HCT116 (cell line): ENCODE data around the gene TBC1D17. TPM values are rescaled to one million over a fixed set of nuclear protein-coding genes. Genes with fewer than 3 reads are reported as not detected.

Source experiments
- ATAC-seq: fragments of 200-7000 bp; cut with Tn5 transposase; 2 replicates; pipeline ENCODE4 v1.9.1; 2020; ENCODE audit warnings: mild to moderate bottlenecking, moderate library complexity
- BruUV-seq: library from RNA; stranded (reverse); fragments of 400-500 nt; replicated peaks from 2 replicates; lab custom pipeline; 2021; lab: Mats Ljungman, UMichigan
- CTCF ChIA-PET: fragments of 300-600 bp; sonication (Branson Sonifier 250); formaldehyde crosslinking; loops from one replicate; lab custom pipeline; 2021; ENCODE audit warnings: antibody characterized with exemption; lab: Charles Lee
- POLR2A ChIA-PET: fragments of 300-600, 350-600 bp; sonication (Branson Sonifier 250); formaldehyde crosslinking; loops from one replicate; lab custom pipeline; 2021; ENCODE audit warnings: antibody characterized with exemption; lab: Charles Lee
- RAD21 ChIA-PET, 2 experiments: fragments of 300-600 bp; sonication (Branson Sonifier 250); formaldehyde crosslinking; loops; one replicate each; lab custom pipeline; 2023; ENCODE audit warnings: low total read pairs in 2 of 2; ENCODE audit not compliant: uncharacterized antibody in 2 of 2, unreplicated experiment in 2 of 2, low non-redundant PET in 1 of 2; lab: Charles Lee
- DNase-seq: peaks from one replicate; pipeline ENCODE4 v3.0.0-alpha.2; 2010; ENCODE audit warnings: low read depth, low spot score
- H2AFZ ChIP-seq: fragments of 200-600 bp; shearing (Covaris generic), sonication (generic); 2 replicates; pipeline ENCODE4 v1.6.1; 2017; ENCODE audit warnings: low read depth, mixed run types, mixed read lengths, antibody characterized with exemption, low read length; ENCODE audit not compliant: poor library complexity, severe bottlenecking
- H3K27ac ChIP-seq: 2 replicates; pipeline ENCODE4 v1.5.1; 2012; ENCODE audit warnings: low read depth, low read length
- H3K27me3 ChIP-seq: fragments of 200-600 bp; sonication (generic); 2 replicates; pipeline ENCODE4 v1.6.1; 2016; ENCODE audit warnings: mixed run types, low read length, mixed read lengths; ENCODE audit not compliant: insufficient read depth
- H3K36me3 ChIP-seq, 2 experiments: fragments of 200-500 bp in 1 of 2; fragments of 200-600 bp in 1 of 2; sonication (Bioruptor generic) in 1 of 2; sonication (generic) in 1 of 2; 2 replicates each; pipeline versions ENCODE4 v1.5.1 to v1.6.1; 2014 to 2016; ENCODE audit warnings: low read length in 2 of 2, inconsistent platforms in 1 of 2, mixed read lengths in 1 of 2, mixed run types in 1 of 2; ENCODE audit not compliant: insufficient read depth in 2 of 2, control insufficient read depth in 1 of 2
- H3K4me1 ChIP-seq, 2 experiments: fragments of 200-600 bp in 1 of 2; sonication (generic) in 1 of 2; 2 replicates each; pipeline versions ENCODE4 v1.5.1 to v1.6.1; 2012 to 2017; ENCODE audit warnings: low read length in 2 of 2, inconsistent platforms in 1 of 2, mild to moderate bottlenecking in 1 of 2, mixed read lengths in 1 of 2, mixed run types in 1 of 2, moderate library complexity in 1 of 2; ENCODE audit not compliant: insufficient read depth in 2 of 2, control insufficient read depth in 1 of 2
- H3K4me2 ChIP-seq: fragments of 200-600 bp; sonication (generic); 2 replicates; pipeline ENCODE4 v1.6.1; 2017; ENCODE audit warnings: mixed run types, low read length, mixed read lengths
- H3K4me3 ChIP-seq, 2 experiments: fragments of 200-600 bp in 1 of 2; sonication (generic) in 1 of 2; replicated peaks in 1 of 2; 2 replicates each; pipeline ENCODE4 v1.5.1; 2011 to 2016; ENCODE audit warnings: low read length in 2 of 2, control low read depth in 1 of 2, low read depth in 1 of 2, mild to moderate bottlenecking in 1 of 2, mixed read lengths in 1 of 2, mixed run types in 1 of 2
- H3K79me2 ChIP-seq: fragments of 200-600 bp; sonication (generic); 2 replicates; pipeline ENCODE4 v1.6.1; 2017; ENCODE audit warnings: mild to moderate bottlenecking, mixed run types, low read length, moderate library complexity, mixed read lengths; ENCODE audit not compliant: insufficient read depth
- H3K9ac ChIP-seq: fragments of 200-600 bp; sonication (generic); 2 replicates; pipeline ENCODE4 v1.6.1; 2016; ENCODE audit warnings: low read length, mixed read lengths
- H3K9me2 ChIP-seq: fragments of 200-600 bp; sonication (generic), shearing (Covaris generic); 2 replicates; pipeline ENCODE4 v1.6.1; 2017; ENCODE audit warnings: mixed run types, mild to moderate bottlenecking, moderate library complexity; ENCODE audit not compliant: insufficient read depth
- H3K9me3 ChIP-seq, 2 experiments: fragments of 200-500 bp in 1 of 2; fragments of 200-600 bp in 1 of 2; sonication (Bioruptor generic) in 1 of 2; sonication (generic) in 1 of 2; 2 replicates each; pipeline ENCODE4 v1.6.1; 2014 to 2017; ENCODE audit warnings: low read length in 2 of 2, mixed read lengths in 2 of 2, inconsistent platforms in 1 of 2, low read depth in 1 of 2, mild to moderate bottlenecking in 1 of 2, mixed run types in 1 of 2, moderate library complexity in 1 of 2; ENCODE audit not compliant: control insufficient read depth in 1 of 2, insufficient read depth in 1 of 2
- H4K20me1 ChIP-seq: fragments of 200-600 bp; sonication (generic), shearing (Covaris generic); 2 replicates; pipeline ENCODE4 v1.6.1; 2017; ENCODE audit warnings: mixed run types, mild to moderate bottlenecking, moderate library complexity; ENCODE audit not compliant: insufficient read depth
- CBX3 ChIP-seq: IDR thresholded peaks from 2 replicates; pipeline ENCODE4 v1.6.1; 2012; ENCODE audit warnings: low read depth
- EZH2phosphoT487 ChIP-seq: fragments of 200-600 bp; IDR thresholded peaks from 2 replicates; pipeline ENCODE4 v1.6.1; 2018; ENCODE audit warnings: antibody characterized with exemption, borderline replicate concordance
- FOSL1 ChIP-seq: IDR thresholded peaks from 2 replicates; pipeline ENCODE4 v1.6.1; 2012; ENCODE audit warnings: low read depth
- JUND ChIP-seq: IDR thresholded peaks from 2 replicates; pipeline ENCODE4 v1.6.1; 2012
- POLR2A ChIP-seq: IDR thresholded peaks from 2 replicates; pipeline ENCODE4 v1.7.0; 2011; ENCODE audit warnings: borderline replicate concordance; ENCODE audit not compliant: insufficient read depth, insufficient read length; ENCODE audit errors: extremely low read depth
- POLR2AphosphoS5 ChIP-seq: IDR thresholded peaks from 2 replicates; pipeline ENCODE4 v1.6.1; 2011; ENCODE audit warnings: mild to moderate bottlenecking, low read depth, low read length, moderate library complexity
- REST ChIP-seq: IDR thresholded peaks from 2 replicates; pipeline ENCODE4 v1.6.1; 2012; ENCODE audit warnings: low read depth
- SIN3A ChIP-seq: IDR thresholded peaks from 2 replicates; pipeline ENCODE4 v1.6.1; 2012; ENCODE audit warnings: low read depth
- SP1 ChIP-seq: IDR thresholded peaks from 2 replicates; pipeline ENCODE4 v1.6.1; 2012; ENCODE audit warnings: low read depth
- TCF7L2 ChIP-seq: IDR thresholded peaks from 2 replicates; pipeline ENCODE4 v1.7.0; 2011; ENCODE audit warnings: borderline replicate concordance, inconsistent platforms; ENCODE audit not compliant: insufficient read depth, insufficient read length; ENCODE audit errors: extremely low read depth
- YY1 ChIP-seq: IDR thresholded peaks from 2 replicates; pipeline ENCODE4 v1.6.1; 2011; ENCODE audit warnings: low read length, low read depth, moderate library complexity, mild to moderate bottlenecking; ENCODE audit not compliant: insufficient replicate concordance; ENCODE audit errors: extremely low read depth
- ZNF274 ChIP-seq: fragments of 200-500 bp; sonication (Bioruptor generic); IDR thresholded peaks from 2 replicates; pipeline ENCODE4 v1.6.1; 2014; ENCODE audit warnings: mild to moderate bottlenecking, low read depth, low read length, inconsistent platforms
- intact Hi-C: fragments of 100-400 bp; cut with micrococcal nuclease; formaldehyde crosslinking; loops from 2 replicates; pipeline ENCODE4 v1.10.0; 2022
- total RNA-seq: library from RNA; stranded (reverse); gene quantifications from one replicate; pipeline ENCODE4 v1.2.1, GENCODE V29; 2021; ENCODE audit not compliant: unreplicated experiment
- TF ChIP-seq, protein P1 (sequence below): IDR thresholded peaks from 2 replicates; pipeline ENCODE4 v1.6.1; 2012
- TF ChIP-seq, protein P2 (sequence below): IDR thresholded peaks from 2 replicates; pipeline ENCODE4 v1.6.1; 2012

TBC1D17 gene
- total RNA-seq, 1 experiment from 2014 or later, result 32.9 TPM

- Histone ChIP-seq H3K27ac (peak overlapping the region; percentile 99), H3K9me3 (no peaks in the 10 kb centered on the region), H3K4me2 (peak overlapping the region; percentile 100), H3K9me2 (no peaks in the 10 kb centered on the region), H3K79me2 (peaks cover 73% of the 10 kb centered on the region), H3K4me3 (peak overlapping the region; percentile 58 to 97), H3K9ac (peak overlapping the region; percentile 82), H3K36me3 (peaks cover 14 to 40% of the 10 kb centered on the region in 2 experiments), H2AFZ (no peak overlapping the region), H3K27me3 (no peaks in the 10 kb centered on the region), H3K4me1 (peaks cover 11 to 29% of the 10 kb centered on the region in 2 experiments; a peak in 3 of 4 replicates), H4K20me1 (no peaks in the 10 kb centered on the region)
- no peak for DNase-seq
- ChIA-PET CTCF (no interaction called here), RAD21 (no interaction called here), POLR2A (interaction anchor here (0.6 to 1.7 kb wide), 3 partner anchors 21 to 58 kb away, joined by 3 to 5 read pairs (median 4); partner anchors contain the start of gene AKT1S1)
- TF ChIP-seq, protein P1, sequence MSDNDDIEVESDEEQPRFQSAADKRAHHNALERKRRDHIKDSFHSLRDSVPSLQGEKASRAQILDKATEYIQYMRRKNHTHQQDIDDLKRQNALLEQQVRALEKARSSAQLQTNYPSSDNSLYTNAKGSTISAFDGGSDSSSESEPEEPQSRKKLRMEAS, result no peak
- TF ChIP-seq FOSL1, result no peak
- TF ChIP-seq ZNF274, result no peak
- no peak for TF ChIP-seq TCF7L2
- TF ChIP-seq POLR2A, result no peak
- intact Hi-C loops, result no loop called here
- BruUV-seq, result no TSS peak
- ATAC-seq, result no peak
Measured at GRCh38 chr19:49927526-49928264, 50.2 kb downstream of the TBC1D17 start.

GRCh38 chr19:49929121-49929610 lies 51.7 kb downstream of the TBC1D17 start, which contains the start of the genes ATF5 and NUP62:
TSS of gene ATF5 (plus strand) at chr19:49929205. CDS start at chr19:49930851, 1,646 bp downstream.
TSS of gene NUP62 (minus strand) at chr19:49929504. CDS start at chr19:49909807, 19,697 bp downstream.
- Histone ChIP-seq H3K27me3 (no peaks in the 10 kb centered on the region), H3K79me2 (peaks cover 58% of the 10 kb centered on the region), H3K4me3 (peak within 1 kb of the TSS; percentile 58 to 97), H3K27ac (peak within 1 kb of the TSS; percentile 99), H3K36me3 (peaks cover 6 to 34% of the 10 kb centered on the region in 2 experiments; a peak in 3 of 4 replicates), H3K9me3 (no peaks in the 10 kb centered on the region), H3K4me2 (peak within 1 kb of the TSS; percentile 100), H4K20me1 (no peaks in the 10 kb centered on the region), H3K4me1 (peaks cover 11 to 29% of the 10 kb centered on the region in 2 experiments; a peak in 3 of 4 replicates), H3K9me2 (no peaks in the 10 kb centered on the region), H2AFZ (no peak within 1 kb of the TSS), H3K9ac (peak within 1 kb of the TSS; percentile 82)
- RAD21 ChIA-PET, result interaction anchor here in 1 of 2 experiments (1.1 kb wide), 1 partner anchor 64 kb away, joined by 4 read pairs; no protein-coding TSS in a partner anchor
- DNase-seq, result peak; percentile 59
- CTCF ChIA-PET, result interaction anchor here (0.8 to 1.6 kb wide), 3 partner anchors 9 to 207 kb away, joined by 3 to 7 read pairs (median 4); no protein-coding TSS in a partner anchor
- peak; percentile 49 for ATAC-seq
- POLR2A ChIA-PET, result interaction anchor here (0.8 to 1.8 kb wide), 11 partner anchors 11 to 253 kb away, joined by 3 to 12 read pairs (median 4); partner anchors contain the start of gene AKT1S1
- BruUV-seq, result TSS peak; percentile 83
- intact Hi-C loops, result no loop called here
- TF ChIP-seq REST (no peak), JUND (no peak), SP1 (peak; percentile 19; the same call in 1 of the 2 replicates), SIN3A (peak; percentile 64), CBX3 (no peak), ZNF274 (no peak), POLR2AphosphoS5 (peak; percentile 86), YY1 (no peak), EZH2phosphoT487 (no peak)
- TF ChIP-seq, protein P2, sequence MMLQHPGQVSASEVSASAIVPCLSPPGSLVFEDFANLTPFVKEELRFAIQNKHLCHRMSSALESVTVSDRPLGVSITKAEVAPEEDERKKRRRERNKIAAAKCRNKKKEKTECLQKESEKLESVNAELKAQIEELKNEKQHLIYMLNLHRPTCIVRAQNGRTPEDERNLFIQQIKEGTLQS, result no peak
- TF ChIP-seq, protein P1, result peak; percentile 96
